HK-2 (cell line): ENCODE results near the gene CPA1.
"Not testable (repeated sequence)": the region's sequence is repeated elsewhere in the genome, so short reads cannot be mapped to it uniquely, and the experiment has no call there.

Source experiments
- DNase-seq: peaks from one replicate; pipeline ENCODE4 v3.0.0-alpha.2; 2018; ENCODE audit not compliant: unreplicated experiment

CPA1 gene

DNA sequence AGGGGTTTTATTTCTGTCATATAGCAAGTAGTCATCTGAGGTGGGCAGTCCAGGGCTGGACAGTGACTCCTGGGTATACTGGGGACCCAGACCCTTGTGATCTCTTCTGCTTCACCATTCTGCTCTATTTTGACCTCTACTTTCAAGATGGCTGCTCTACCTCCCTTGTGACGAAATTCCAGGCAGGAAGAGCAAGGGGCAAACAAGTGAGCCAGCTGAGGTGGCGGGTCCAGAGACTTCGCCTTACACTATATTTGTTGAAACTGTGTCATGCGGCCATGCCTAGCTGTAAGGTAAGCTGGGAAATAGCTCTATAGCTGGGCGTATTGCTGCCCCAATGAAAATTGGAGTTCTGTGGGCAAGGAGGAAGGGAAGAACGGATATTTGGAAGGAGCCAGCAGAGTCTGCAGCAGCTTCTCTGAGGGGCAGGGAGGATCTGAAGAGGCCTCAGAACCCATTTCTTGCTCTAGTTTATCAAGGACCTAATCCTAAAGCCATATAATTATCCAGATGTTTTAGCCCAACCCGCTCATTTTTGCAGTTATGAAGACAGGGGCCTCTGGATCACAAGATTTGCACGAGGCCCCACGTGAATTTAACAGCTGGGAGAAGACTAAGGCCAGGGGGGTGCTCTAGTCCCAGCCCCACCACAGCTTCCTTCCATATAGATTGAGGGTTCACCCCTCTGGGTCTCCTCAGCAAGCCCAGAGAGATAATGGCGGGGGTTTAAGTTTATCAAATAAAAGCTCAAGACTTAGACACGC, 7.7 kb upstream of the CPA1 start:
- DNase-seq: no peak

DNA sequence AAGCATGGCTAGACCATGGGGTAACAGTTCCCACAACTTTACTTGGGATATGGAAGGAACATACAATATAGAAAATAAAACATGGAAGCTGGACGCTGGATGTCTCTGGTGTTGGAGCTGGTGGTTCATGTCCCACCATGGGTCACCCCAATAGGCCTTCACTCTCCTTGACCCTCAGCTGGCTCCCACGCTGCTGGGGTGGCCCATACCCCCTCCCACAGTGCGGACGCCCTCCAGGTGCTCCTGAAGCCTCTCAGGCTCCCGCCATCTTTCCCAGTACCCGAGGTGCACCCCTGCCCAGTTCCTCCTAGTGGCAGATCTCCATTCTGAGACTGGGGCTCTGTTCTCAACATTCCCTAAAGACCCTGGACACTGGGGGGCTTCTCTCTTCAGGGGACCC, 5.8 kb upstream of the CPA1 start:
- no peak for DNase-seq

GRCh38 chr7:130376461-130376860, 3.8 kb upstream of the CPA1 start:
- not testable (repeated sequence) for DNase-seq

DNA sequence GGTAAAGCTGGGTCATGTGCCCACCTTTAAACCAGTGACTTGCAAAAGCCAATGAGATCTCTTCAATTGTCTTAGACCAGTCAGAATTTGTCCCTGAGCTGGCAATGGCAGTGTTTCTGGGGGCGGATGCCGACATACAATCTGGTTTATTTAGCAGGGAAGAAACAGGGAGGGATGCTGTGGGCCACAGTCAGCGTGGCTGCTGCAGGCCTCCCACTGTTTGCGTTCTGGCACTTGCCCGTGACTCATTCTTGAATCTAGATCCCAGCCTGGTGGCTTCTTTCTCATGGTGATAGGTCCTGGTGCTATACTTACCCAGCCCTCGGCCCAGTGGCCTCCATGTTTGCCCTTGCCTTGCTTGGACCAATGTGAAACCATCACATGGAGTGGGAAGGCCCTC, 3.1 kb upstream of the CPA1 start:
- DNase-seq: no peak

GRCh38 chr7:130379019-130379418, 1.3 kb upstream of the CPA1 start:
- DNase-seq: no peak

DNA sequence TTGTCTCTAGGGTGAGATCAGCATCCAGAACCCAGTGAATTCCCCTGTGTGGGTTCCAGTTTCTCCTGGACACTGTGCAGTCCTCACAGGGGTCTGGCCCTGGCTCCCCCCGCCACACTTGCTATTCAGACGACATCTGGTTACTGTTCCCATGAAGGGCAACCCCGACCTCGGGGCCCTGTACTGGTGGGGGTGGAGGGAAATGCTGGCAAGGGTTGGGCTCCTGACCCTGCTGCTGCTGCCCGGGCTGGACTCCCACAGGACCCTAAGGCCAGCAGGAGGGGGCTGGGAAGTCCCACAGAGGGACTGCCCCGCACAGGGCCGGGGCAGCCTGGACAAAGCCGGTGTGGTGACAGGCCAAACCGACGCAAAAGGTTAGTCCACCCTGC, 768 bp upstream of the CPA1 start:
- no peak for DNase-seq

- no peak for DNase-seq
Observed at GRCh38 chr7:130380861-130381455, 664 bp downstream of the CPA1 start.

GRCh38 chr7:130381468-130382312, 1.4 kb downstream of the CPA1 start:
- DNase-seq: no peak

DNA sequence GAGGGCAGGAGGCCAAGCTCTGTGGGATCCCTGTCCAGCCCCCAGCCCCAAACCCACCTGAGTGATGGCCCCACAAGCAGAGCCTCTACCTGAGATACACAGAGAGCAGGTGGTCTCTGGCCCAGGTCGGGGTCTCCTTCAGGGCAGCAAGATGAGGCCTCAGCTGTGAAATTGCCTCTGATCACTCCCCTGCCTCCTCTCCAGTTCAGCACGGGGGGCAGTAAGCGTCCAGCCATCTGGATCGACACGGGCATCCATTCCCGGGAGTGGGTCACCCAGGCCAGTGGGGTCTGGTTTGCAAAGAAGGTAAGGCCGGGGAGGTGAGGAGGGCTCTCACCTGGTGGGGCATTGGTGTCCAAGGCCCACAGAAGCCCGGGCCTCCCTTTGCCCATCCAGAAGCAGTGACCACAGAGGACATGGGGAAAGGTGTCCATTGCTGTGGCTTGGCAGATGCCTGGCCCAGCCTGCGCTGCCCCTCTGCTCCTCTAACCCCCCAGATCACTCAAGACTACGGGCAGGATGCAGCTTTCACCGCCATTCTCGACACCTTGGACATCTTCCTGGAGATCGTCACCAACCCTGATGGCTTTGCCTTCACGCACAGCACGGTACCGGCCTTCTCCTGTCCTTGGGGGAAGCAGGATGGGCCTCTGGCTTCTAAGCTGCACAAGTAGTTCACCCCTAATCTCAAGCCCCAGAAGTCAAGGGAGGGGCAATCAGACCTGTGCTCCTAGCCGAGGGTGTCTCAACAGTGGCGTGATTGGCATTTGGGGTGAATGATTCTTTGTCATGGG, 3.1 kb downstream of the CPA1 start:
- DNase-seq: no peak

- no peak for DNase-seq
Observed at GRCh38 chr7:130384371-130384801, 4.1 kb downstream of the CPA1 start.

- DNase-seq: no peak
Observed at GRCh38 chr7:130384841-130385599, 4.7 kb downstream of the CPA1 start.

- no peak for DNase-seq
Observed at GRCh38 chr7:130385600-130386066, 5.3 kb downstream of the CPA1 start.

DNA sequence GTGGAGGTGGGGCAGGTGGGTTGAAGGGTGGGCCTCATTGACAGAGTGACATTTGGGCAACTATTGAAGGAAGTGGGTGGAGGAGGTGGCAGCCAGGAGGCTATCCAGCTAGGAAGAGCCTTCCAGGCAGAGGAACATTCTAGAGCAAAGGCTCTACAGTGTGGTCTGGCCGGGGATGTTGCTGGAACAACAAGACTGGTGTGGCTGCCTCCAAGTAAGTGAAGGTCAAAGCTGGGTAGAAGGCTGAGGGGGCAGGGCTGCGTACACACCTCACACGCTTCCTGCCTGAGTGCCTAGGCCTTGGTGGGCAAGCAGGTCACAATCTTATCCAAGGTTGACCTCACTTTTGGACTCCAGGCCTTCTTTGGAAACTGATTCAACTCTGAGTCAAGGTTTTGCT, 6.6 kb downstream of the CPA1 start:
- no peak for DNase-seq

- no peak for DNase-seq
Observed at GRCh38 chr7:130387306-130387627, 7.0 kb downstream of the CPA1 start.

- DNase-seq: no peak
Observed at GRCh38 chr7:130387628-130388403, 7.5 kb downstream of the CPA1 start.

GRCh38 chr7:130388671-130389070, 8.4 kb downstream of the CPA1 start:
- no peak for DNase-seq

DNA sequence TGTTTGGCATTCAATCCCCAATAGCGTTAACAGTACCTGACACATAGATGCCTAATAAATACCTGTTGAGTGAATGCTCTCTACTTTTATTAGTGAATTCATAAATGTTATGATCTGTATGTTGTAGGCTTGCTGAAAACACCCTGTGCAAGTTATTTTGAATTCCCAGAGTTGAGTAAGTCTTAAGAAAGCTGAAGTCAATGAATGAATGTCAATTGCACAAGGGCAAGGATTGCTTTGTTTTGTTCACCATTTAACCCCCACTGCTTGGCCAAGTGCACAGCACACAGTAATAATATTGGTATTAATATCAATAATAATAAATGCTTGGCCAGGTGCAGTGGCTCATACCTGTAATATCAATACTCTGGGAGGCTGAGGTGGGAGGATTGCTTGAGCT, 10.2 kb downstream of the CPA1 start:
- DNase-seq: no peak

DNA sequence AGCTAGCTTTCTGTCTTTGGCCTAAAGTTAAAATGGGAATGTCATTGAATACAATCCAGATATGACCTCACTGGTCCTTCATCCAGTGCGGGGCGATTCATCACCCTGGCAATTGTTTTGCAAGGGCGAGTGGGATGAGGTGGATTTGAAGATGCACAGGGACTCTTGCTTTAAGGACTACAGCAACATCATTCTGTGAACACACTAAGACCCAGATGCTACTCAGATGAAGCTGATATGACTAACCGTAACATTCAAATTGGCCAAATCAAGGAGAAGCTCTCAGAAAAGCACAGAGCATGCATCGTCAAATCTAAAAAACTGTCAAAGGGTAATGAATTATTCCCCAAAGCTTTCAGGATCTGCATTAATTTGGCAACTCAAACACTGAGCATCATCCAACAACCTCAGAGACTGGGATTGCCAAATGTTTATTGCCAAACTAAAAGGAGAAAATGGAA, 12.8 kb downstream of the CPA1 start:
- no peak for DNase-seq

DNA sequence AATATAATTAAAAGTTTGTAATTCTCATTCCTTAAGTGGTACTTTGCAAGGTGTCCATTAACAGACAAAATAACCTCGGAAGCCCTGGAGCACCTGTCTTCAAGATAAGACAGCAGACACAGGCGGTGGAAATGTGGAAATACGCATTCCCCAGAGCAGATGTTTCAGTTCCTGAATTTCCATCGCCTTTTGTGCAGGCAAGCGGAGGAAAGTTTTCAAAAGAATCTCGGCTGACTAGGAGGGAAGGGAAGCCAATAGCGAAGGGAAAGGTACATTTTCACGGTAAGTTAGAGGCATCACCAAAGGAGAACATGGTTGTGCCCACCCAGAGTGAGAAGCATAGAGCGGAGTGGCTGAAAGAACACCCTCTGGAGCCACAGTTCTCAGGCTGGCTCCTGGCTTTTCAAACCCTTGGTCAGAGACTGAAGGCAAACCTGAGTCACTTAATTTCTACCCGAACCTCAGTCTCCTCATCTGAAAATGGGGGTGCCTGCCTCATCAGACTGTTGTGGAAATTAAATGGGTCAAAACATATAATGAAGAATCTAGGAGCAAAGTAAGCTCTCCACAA, 13.6 kb downstream of the CPA1 start:
- DNase-seq: no peak
